ENCODE measurements around the gene TFF3.

Gene TFF3

DNA sequence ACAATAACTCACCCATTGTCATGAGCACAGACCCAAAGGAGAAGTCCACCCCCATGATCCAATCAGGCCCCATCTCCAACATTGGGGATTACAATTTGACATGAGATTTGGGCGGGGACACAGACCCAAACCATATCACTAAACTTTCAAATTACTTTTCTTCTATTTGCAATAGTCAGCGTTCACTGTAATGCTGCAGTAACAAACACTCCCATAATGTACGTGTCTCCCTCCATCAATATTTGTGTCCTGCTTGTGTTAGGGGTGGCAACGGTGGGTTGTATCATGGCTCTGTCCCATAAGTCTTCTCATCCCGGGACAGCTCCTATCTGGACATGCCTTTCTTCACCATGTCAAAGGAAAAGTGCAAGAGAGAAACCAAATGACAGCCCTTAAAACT lies 26.2 kb downstream of the TFF3 start (continued):
- peak; percentile 67; the same call in 1 of the 2 replicates for TF ChIP-seq TRIM28 (IDR thresholded peaks at IDR 0.05; ENCODE audit: borderline replicate concordance, low read length)

DNA sequence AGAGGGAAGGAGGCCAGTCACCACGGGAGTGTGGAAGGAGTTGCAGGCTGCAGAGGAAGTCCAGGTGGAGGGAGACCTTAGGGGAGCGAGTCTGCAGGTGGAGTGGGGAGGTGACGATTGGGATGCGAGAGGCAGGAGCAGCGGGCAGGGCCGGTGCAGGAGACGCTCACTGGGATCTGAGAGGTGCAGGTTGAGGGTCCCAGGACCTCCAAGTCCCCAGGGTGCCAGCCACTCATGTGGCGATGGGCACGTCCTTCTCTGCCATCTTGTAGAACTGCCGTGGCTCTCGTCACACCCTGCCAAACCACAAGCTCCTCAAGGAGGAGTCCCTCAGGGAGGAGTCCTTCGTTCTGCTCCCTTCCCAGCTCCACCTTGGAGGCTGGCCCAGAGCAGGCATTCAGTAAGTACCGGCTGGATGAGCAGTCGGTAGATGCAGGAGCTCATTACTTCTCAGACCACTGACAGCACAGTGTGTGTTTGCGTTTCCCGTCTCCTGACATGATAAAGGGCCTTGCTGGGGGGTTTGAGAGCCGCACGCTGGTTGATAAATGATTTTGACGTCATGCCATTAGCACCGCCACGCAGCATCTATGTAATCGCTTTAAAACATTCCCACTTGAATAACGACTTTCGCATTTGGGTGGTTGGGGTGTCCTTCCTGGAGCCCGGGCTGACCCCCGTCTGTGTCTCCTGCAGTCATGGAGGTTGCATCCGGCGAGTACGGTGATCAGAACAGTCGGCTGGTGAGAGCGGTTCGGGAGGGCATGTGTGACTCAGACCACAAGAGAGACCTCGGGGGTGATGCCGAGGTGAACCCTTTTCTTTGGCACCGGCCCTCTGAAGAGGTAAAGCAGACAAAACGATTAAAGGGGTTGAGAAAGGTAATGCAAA lies 27.8 kb downstream of the TFF3 start:
- no peaks in the 10 kb centered on the region for H3K4me1 ChIP-seq (ENCODE audit: control insufficient read depth, insufficient read depth, low read length)
- H3K36me3 ChIP-seq (ENCODE audit: control insufficient read depth in 2 of 2, insufficient read depth in 1 of 2, low read length in 2 of 2): peaks cover 0 to 2% of the 10 kb centered on the region in 2 experiments; a peak in 2 of 3 replicates
- ChIA-PET POLR2A (no interaction called here), CTCF (interaction anchor here (0.8 kb wide), 1 partner anchor 10 kb away, joined by 3 read pairs; no protein-coding TSS in a partner anchor)
- no peak overlapping the region for H3K4me3 ChIP-seq (ENCODE audit: low read depth, low read length)
- TF ChIP-seq ZBTB21 (tag by site-specific recombination; IDR thresholded peaks at IDR 0.05) (no peak), RBAK (tag by site-specific recombination; IDR thresholded peaks at IDR 0.05) (no peak), ZNF121 (tag by site-specific recombination; IDR thresholded peaks at IDR 0.05) (no peak), ZNF768 (tag by site-specific recombination; IDR thresholded peaks at IDR 0.05) (no peak), ZNF701 (tag by site-specific recombination; IDR thresholded peaks at IDR 0.05) (no peak)
- TF ChIP-seq, protein P1, sequence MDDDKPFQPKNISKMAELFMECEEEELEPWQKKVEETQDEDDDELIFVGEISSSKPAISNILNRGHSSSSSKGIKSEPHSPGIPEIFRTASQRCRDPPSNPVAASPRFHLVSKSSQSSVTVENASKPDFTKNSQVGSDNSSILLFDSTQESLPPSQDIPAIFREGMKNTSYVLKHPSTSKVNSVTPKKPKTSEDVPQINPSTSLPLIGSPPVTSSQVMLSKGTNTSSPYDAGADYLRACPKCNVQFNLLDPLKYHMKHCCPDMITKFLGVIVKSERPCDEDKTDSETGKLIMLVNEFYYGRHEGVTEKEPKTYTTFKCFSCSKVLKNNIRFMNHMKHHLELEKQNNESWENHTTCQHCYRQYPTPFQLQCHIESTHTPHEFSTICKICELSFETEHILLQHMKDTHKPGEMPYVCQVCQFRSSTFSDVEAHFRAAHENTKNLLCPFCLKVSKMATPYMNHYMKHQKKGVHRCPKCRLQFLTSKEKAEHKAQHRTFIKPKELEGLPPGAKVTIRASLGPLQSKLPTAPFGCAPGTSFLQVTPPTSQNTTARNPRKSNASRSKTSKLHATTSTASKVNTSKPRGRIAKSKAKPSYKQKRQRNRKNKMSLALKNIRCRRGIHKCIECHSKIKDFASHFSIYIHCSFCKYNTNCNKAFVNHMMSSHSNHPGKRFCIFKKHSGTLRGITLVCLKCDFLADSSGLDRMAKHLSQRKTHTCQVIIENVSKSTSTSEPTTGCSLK (tag by site-specific recombination; IDR thresholded peaks at IDR 0.05): no peak
- H3K27ac ChIP-seq (ENCODE audit: extremely low read depth, low read depth, low read length): no peak overlapping the region
- no peaks in the 10 kb centered on the region for H3K9me3 ChIP-seq (ENCODE audit: control insufficient read depth, insufficient read depth, low read depth, low read length)

DNA sequence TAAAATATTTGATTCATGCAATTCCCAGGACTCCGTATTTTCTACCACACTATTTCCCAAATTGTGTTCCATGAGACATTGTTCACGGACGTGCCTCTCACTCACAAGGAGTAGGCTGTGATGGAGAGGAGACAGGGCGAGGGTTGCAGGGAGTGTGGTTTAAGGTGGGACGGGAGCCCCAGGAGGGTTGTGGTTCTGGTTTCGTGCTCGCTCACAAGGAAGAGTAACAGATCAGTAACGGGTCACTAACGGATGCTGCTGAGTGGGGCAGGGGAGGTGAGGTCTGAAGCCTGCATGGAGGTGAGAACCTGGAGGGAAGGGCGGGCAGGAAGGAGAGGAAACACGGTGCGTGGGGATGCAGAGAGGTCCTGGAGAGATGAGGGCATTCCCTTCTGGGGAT lies 28.8 kb downstream of the TFF3 start:
- H3K36me3 ChIP-seq (ENCODE audit: control insufficient read depth in 2 of 2, insufficient read depth in 1 of 2, low read length in 2 of 2): no peaks in the 10 kb centered on the region

More for the DNA sequence above, 28.8 kb downstream of the TFF3 start:
- Histone ChIP-seq H3K4me1 (ENCODE audit: control insufficient read depth, insufficient read depth, low read length) (no peaks in the 10 kb centered on the region), H3K27ac (ENCODE audit: extremely low read depth, low read depth, low read length) (no peak overlapping the region), H3K9me3 (ENCODE audit: control insufficient read depth, insufficient read depth, low read depth, low read length) (no peaks in the 10 kb centered on the region), H3K4me3 (ENCODE audit: low read depth, low read length) (no peak overlapping the region)
- no peak for TF ChIP-seq ZNF292 (tag by site-specific recombination; IDR thresholded peaks at IDR 0.05; ENCODE audit: borderline replicate concordance, low read depth)
- no peak for TF ChIP-seq ZNF311 (tag by site-specific recombination; IDR thresholded peaks at IDR 0.05; ENCODE audit: borderline replicate concordance)
- TF ChIP-seq ZNF791 (tag by site-specific recombination; IDR thresholded peaks at IDR 0.05): no peak
- TF ChIP-seq, protein P2, sequence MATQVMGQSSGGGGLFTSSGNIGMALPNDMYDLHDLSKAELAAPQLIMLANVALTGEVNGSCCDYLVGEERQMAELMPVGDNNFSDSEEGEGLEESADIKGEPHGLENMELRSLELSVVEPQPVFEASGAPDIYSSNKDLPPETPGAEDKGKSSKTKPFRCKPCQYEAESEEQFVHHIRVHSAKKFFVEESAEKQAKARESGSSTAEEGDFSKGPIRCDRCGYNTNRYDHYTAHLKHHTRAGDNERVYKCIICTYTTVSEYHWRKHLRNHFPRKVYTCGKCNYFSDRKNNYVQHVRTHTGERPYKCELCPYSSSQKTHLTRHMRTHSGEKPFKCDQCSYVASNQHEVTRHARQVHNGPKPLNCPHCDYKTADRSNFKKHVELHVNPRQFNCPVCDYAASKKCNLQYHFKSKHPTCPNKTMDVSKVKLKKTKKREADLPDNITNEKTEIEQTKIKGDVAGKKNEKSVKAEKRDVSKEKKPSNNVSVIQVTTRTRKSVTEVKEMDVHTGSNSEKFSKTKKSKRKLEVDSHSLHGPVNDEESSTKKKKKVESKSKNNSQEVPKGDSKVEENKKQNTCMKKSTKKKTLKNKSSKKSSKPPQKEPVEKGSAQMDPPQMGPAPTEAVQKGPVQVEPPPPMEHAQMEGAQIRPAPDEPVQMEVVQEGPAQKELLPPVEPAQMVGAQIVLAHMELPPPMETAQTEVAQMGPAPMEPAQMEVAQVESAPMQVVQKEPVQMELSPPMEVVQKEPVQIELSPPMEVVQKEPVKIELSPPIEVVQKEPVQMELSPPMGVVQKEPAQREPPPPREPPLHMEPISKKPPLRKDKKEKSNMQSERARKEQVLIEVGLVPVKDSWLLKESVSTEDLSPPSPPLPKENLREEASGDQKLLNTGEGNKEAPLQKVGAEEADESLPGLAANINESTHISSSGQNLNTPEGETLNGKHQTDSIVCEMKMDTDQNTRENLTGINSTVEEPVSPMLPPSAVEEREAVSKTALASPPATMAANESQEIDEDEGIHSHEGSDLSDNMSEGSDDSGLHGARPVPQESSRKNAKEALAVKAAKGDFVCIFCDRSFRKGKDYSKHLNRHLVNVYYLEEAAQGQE (tag by site-specific recombination; IDR thresholded peaks at IDR 0.05): no peak
- TF ChIP-seq, protein P3, sequence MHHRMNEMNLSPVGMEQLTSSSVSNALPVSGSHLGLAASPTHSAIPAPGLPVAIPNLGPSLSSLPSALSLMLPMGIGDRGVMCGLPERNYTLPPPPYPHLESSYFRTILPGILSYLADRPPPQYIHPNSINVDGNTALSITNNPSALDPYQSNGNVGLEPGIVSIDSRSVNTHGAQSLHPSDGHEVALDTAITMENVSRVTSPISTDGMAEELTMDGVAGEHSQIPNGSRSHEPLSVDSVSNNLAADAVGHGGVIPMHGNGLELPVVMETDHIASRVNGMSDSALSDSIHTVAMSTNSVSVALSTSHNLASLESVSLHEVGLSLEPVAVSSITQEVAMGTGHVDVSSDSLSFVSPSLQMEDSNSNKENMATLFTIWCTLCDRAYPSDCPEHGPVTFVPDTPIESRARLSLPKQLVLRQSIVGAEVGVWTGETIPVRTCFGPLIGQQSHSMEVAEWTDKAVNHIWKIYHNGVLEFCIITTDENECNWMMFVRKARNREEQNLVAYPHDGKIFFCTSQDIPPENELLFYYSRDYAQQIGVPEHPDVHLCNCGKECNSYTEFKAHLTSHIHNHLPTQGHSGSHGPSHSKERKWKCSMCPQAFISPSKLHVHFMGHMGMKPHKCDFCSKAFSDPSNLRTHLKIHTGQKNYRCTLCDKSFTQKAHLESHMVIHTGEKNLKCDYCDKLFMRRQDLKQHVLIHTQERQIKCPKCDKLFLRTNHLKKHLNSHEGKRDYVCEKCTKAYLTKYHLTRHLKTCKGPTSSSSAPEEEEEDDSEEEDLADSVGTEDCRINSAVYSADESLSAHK (tag by site-specific recombination; IDR thresholded peaks at IDR 0.05): no peak
- TF ChIP-seq, protein P4, sequence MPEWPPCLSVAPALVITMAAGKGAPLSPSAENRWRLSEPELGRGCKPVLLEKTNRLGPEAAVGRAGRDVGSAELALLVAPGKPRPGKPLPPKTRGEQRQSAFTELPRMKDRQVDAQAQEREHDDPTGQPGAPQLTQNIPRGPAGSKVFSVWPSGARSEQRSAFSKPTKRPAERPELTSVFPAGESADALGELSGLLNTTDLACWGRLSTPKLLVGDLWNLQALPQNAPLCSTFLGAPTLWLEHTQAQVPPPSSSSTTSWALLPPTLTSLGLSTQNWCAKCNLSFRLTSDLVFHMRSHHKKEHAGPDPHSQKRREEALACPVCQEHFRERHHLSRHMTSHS (tag by site-specific recombination; IDR thresholded peaks at IDR 0.05): no peak
- POLR2A ChIA-PET: no interaction called here
- CTCF ChIA-PET: interaction anchor here (0.5 kb wide), 1 partner anchor 483 kb away, joined by 3 read pairs; no protein-coding TSS in a partner anchor
